HCT116 (cell line): ENCODE measurements around the gene MOB3B. TPM values are rescaled to one million over a fixed set of nuclear protein-coding genes. Genes with fewer than 3 reads are reported as not detected.

Experiments used
- ATAC-seq: fragments of 200-7000 bp; cut with Tn5 transposase; 2 replicates; pipeline ENCODE4 v1.9.1; 2020; ENCODE audit warnings: mild to moderate bottlenecking, moderate library complexity
- BruUV-seq: library from RNA; stranded (reverse); fragments of 400-500 nt; replicated peaks from 2 replicates; lab custom pipeline; 2021; lab: Mats Ljungman, UMichigan
- CTCF ChIA-PET: fragments of 300-600 bp; sonication (Branson Sonifier 250); formaldehyde crosslinking; loops from one replicate; lab custom pipeline; 2021; ENCODE audit warnings: antibody characterized with exemption; lab: Charles Lee
- POLR2A ChIA-PET: fragments of 300-600, 350-600 bp; sonication (Branson Sonifier 250); formaldehyde crosslinking; loops from one replicate; lab custom pipeline; 2021; ENCODE audit warnings: antibody characterized with exemption; lab: Charles Lee
- RAD21 ChIA-PET, 2 experiments: fragments of 300-600 bp; sonication (Branson Sonifier 250); formaldehyde crosslinking; loops; one replicate each; lab custom pipeline; 2023; ENCODE audit warnings: low total read pairs in 2 of 2; ENCODE audit not compliant: uncharacterized antibody in 2 of 2, unreplicated experiment in 2 of 2, low non-redundant PET in 1 of 2; lab: Charles Lee
- DNase-seq: peaks from one replicate; pipeline ENCODE4 v3.0.0-alpha.2; 2010; ENCODE audit warnings: low read depth, low spot score
- H2AFZ ChIP-seq: fragments of 200-600 bp; shearing (Covaris generic), sonication (generic); 2 replicates; pipeline ENCODE4 v1.6.1; 2017; ENCODE audit warnings: low read depth, mixed run types, mixed read lengths, antibody characterized with exemption, low read length; ENCODE audit not compliant: poor library complexity, severe bottlenecking
- H3K27ac ChIP-seq: 2 replicates; pipeline ENCODE4 v1.5.1; 2012; ENCODE audit warnings: low read depth, low read length
- H3K27me3 ChIP-seq: fragments of 200-600 bp; sonication (generic); 2 replicates; pipeline ENCODE4 v1.6.1; 2016; ENCODE audit warnings: mixed run types, low read length, mixed read lengths; ENCODE audit not compliant: insufficient read depth
- H3K36me3 ChIP-seq, 2 experiments: fragments of 200-500 bp in 1 of 2; fragments of 200-600 bp in 1 of 2; sonication (Bioruptor generic) in 1 of 2; sonication (generic) in 1 of 2; 2 replicates each; pipeline versions ENCODE4 v1.5.1 to v1.6.1; 2014 to 2016; ENCODE audit warnings: low read length in 2 of 2, inconsistent platforms in 1 of 2, mixed read lengths in 1 of 2, mixed run types in 1 of 2; ENCODE audit not compliant: insufficient read depth in 2 of 2, control insufficient read depth in 1 of 2
- H3K4me1 ChIP-seq, 2 experiments: fragments of 200-600 bp in 1 of 2; sonication (generic) in 1 of 2; 2 replicates each; pipeline versions ENCODE4 v1.5.1 to v1.6.1; 2012 to 2017; ENCODE audit warnings: low read length in 2 of 2, inconsistent platforms in 1 of 2, mild to moderate bottlenecking in 1 of 2, mixed read lengths in 1 of 2, mixed run types in 1 of 2, moderate library complexity in 1 of 2; ENCODE audit not compliant: insufficient read depth in 2 of 2, control insufficient read depth in 1 of 2
- H3K4me2 ChIP-seq: fragments of 200-600 bp; sonication (generic); 2 replicates; pipeline ENCODE4 v1.6.1; 2017; ENCODE audit warnings: mixed run types, low read length, mixed read lengths
- H3K4me3 ChIP-seq, 2 experiments: fragments of 200-600 bp in 1 of 2; sonication (generic) in 1 of 2; replicated peaks in 1 of 2; 2 replicates each; pipeline ENCODE4 v1.5.1; 2011 to 2016; ENCODE audit warnings: low read length in 2 of 2, control low read depth in 1 of 2, low read depth in 1 of 2, mild to moderate bottlenecking in 1 of 2, mixed read lengths in 1 of 2, mixed run types in 1 of 2
- H3K79me2 ChIP-seq: fragments of 200-600 bp; sonication (generic); 2 replicates; pipeline ENCODE4 v1.6.1; 2017; ENCODE audit warnings: mild to moderate bottlenecking, mixed run types, low read length, moderate library complexity, mixed read lengths; ENCODE audit not compliant: insufficient read depth
- H3K9ac ChIP-seq: fragments of 200-600 bp; sonication (generic); 2 replicates; pipeline ENCODE4 v1.6.1; 2016; ENCODE audit warnings: low read length, mixed read lengths
- H3K9me2 ChIP-seq: fragments of 200-600 bp; sonication (generic), shearing (Covaris generic); 2 replicates; pipeline ENCODE4 v1.6.1; 2017; ENCODE audit warnings: mixed run types, mild to moderate bottlenecking, moderate library complexity; ENCODE audit not compliant: insufficient read depth
- H3K9me3 ChIP-seq, 2 experiments: fragments of 200-500 bp in 1 of 2; fragments of 200-600 bp in 1 of 2; sonication (Bioruptor generic) in 1 of 2; sonication (generic) in 1 of 2; 2 replicates each; pipeline ENCODE4 v1.6.1; 2014 to 2017; ENCODE audit warnings: low read length in 2 of 2, mixed read lengths in 2 of 2, inconsistent platforms in 1 of 2, low read depth in 1 of 2, mild to moderate bottlenecking in 1 of 2, mixed run types in 1 of 2, moderate library complexity in 1 of 2; ENCODE audit not compliant: control insufficient read depth in 1 of 2, insufficient read depth in 1 of 2
- H4K20me1 ChIP-seq: fragments of 200-600 bp; sonication (generic), shearing (Covaris generic); 2 replicates; pipeline ENCODE4 v1.6.1; 2017; ENCODE audit warnings: mixed run types, mild to moderate bottlenecking, moderate library complexity; ENCODE audit not compliant: insufficient read depth
- CEBPB ChIP-seq: IDR thresholded peaks from 2 replicates; pipeline ENCODE4 v1.6.1; 2012; ENCODE audit warnings: low read depth
- EGR1 ChIP-seq: IDR thresholded peaks from 2 replicates; pipeline ENCODE4 v1.6.1; 2012; ENCODE audit warnings: low read depth
- EZH2phosphoT487 ChIP-seq: fragments of 200-600 bp; IDR thresholded peaks from 2 replicates; pipeline ENCODE4 v1.6.1; 2018; ENCODE audit warnings: antibody characterized with exemption, borderline replicate concordance
- FOSL1 ChIP-seq: IDR thresholded peaks from 2 replicates; pipeline ENCODE4 v1.6.1; 2012; ENCODE audit warnings: low read depth
- POLR2A ChIP-seq: IDR thresholded peaks from 2 replicates; pipeline ENCODE4 v1.7.0; 2011; ENCODE audit warnings: borderline replicate concordance; ENCODE audit not compliant: insufficient read depth, insufficient read length; ENCODE audit errors: extremely low read depth
- POLR2AphosphoS5 ChIP-seq: IDR thresholded peaks from 2 replicates; pipeline ENCODE4 v1.6.1; 2011; ENCODE audit warnings: mild to moderate bottlenecking, low read depth, low read length, moderate library complexity
- RAD21 ChIP-seq: IDR thresholded peaks from 2 replicates; pipeline ENCODE4 v1.6.1; 2012; ENCODE audit warnings: low read depth, mild to moderate bottlenecking
- SIN3A ChIP-seq: IDR thresholded peaks from 2 replicates; pipeline ENCODE4 v1.6.1; 2012; ENCODE audit warnings: low read depth
- SRF ChIP-seq: IDR thresholded peaks from 2 replicates; pipeline ENCODE4 v1.6.1; 2012; ENCODE audit warnings: low read depth
- TCF7L2 ChIP-seq: IDR thresholded peaks from 2 replicates; pipeline ENCODE4 v1.7.0; 2011; ENCODE audit warnings: borderline replicate concordance, inconsistent platforms; ENCODE audit not compliant: insufficient read depth, insufficient read length; ENCODE audit errors: extremely low read depth
- ZFX ChIP-seq: fragments of 450-650 bp; IDR thresholded peaks from 2 replicates; pipeline ENCODE4 v1.6.1; 2017
- ZNF274 ChIP-seq: fragments of 200-500 bp; sonication (Bioruptor generic); IDR thresholded peaks from 2 replicates; pipeline ENCODE4 v1.6.1; 2014; ENCODE audit warnings: mild to moderate bottlenecking, low read depth, low read length, inconsistent platforms
- intact Hi-C: fragments of 100-400 bp; cut with micrococcal nuclease; formaldehyde crosslinking; loops from 2 replicates; pipeline ENCODE4 v1.10.0; 2022
- total RNA-seq: library from RNA; stranded (reverse); gene quantifications from one replicate; pipeline ENCODE4 v1.2.1, GENCODE V29; 2021; ENCODE audit not compliant: unreplicated experiment
- TF ChIP-seq, protein P1 (sequence below): IDR thresholded peaks from 2 replicates; pipeline ENCODE4 v1.6.1; 2012
- TF ChIP-seq, protein P2 (sequence below): IDR thresholded peaks from 2 replicates; pipeline ENCODE4 v1.6.1; 2011; ENCODE audit warnings: mild to moderate bottlenecking, low read length, moderate library complexity; ENCODE audit not compliant: insufficient replicate concordance; ENCODE audit errors: extremely low read depth
- TF ChIP-seq, protein P3 (sequence below): IDR thresholded peaks from 2 replicates; pipeline ENCODE4 v1.6.1; 2012
- TF ChIP-seq, protein P4 (sequence below): IDR thresholded peaks from 2 replicates; pipeline ENCODE4 v1.6.1; 2012; ENCODE audit warnings: low read depth

MOB3B gene
- total RNA-seq, 1 experiment from 2014 or later = 1.2 TPM

DNA sequence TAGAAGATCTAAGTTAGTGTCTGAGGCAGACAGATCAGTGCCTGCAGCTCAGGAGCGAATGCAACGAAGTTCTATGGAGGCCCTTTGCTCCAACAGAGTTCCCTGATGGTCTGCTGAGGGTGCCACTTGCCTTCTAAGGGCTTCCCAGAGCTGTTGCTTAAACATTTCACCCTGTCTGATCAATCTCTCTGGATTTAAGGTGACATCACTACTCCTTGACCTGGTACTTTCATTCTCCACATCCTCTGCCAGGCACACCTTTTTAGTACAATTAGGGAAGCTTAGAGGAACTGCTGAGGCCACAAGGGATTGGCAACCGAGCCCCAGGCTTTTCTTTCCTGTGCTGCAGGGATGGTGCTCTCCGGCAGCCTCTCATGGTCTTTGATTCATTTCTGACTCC lies 99.7 kb downstream of the MOB3B start:
- no peak overlapping the region for H3K9ac ChIP-seq
- no peak overlapping the region for H3K4me3 ChIP-seq
- no TSS peak for BruUV-seq
- H2AFZ ChIP-seq = no peak overlapping the region
- H3K27me3 ChIP-seq = no peaks in the 10 kb centered on the region; the same call in 1 of the 2 replicates
- H3K4me1 ChIP-seq = peaks cover 8 to 18% of the 10 kb centered on the region in 2 experiments; a peak in 3 of 4 replicates
- H3K36me3 ChIP-seq = no peaks in the 10 kb centered on the region
- no peak for DNase-seq
- ATAC-seq = no peak
- H3K4me2 ChIP-seq = no peak overlapping the region
- intact Hi-C loops = no loop called here
- H3K27ac ChIP-seq = no peak overlapping the region
- ChIA-PET POLR2A (no interaction called here), RAD21 (no interaction called here), CTCF (no interaction called here)
- no peaks in the 10 kb centered on the region for H3K9me3 ChIP-seq
- no peak for TF ChIP-seq CEBPB
- TF ChIP-seq RAD21 = no peak
- no peak for TF ChIP-seq TCF7L2
- no peak for TF ChIP-seq SIN3A
- TF ChIP-seq, protein P1, sequence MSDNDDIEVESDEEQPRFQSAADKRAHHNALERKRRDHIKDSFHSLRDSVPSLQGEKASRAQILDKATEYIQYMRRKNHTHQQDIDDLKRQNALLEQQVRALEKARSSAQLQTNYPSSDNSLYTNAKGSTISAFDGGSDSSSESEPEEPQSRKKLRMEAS = no peak
- TF ChIP-seq, protein P2, sequence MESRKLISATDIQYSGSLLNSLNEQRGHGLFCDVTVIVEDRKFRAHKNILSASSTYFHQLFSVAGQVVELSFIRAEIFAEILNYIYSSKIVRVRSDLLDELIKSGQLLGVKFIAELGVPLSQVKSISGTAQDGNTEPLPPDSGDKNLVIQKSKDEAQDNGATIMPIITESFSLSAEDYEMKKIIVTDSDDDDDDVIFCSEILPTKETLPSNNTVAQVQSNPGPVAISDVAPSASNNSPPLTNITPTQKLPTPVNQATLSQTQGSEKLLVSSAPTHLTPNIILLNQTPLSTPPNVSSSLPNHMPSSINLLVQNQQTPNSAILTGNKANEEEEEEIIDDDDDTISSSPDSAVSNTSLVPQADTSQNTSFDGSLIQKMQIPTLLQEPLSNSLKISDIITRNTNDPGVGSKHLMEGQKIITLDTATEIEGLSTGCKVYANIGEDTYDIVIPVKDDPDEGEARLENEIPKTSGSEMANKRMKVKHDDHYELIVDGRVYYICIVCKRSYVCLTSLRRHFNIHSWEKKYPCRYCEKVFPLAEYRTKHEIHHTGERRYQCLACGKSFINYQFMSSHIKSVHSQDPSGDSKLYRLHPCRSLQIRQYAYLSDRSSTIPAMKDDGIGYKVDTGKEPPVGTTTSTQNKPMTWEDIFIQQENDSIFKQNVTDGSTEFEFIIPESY = no peak
- no peak for TF ChIP-seq FOSL1
- no peak for TF ChIP-seq EZH2phosphoT487
- no peak for TF ChIP-seq ZNF274
- TF ChIP-seq ZFX = no peak
- no peak for TF ChIP-seq POLR2A
- no peak for TF ChIP-seq POLR2AphosphoS5
- TF ChIP-seq, protein P3, sequence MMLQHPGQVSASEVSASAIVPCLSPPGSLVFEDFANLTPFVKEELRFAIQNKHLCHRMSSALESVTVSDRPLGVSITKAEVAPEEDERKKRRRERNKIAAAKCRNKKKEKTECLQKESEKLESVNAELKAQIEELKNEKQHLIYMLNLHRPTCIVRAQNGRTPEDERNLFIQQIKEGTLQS = no peak
- no peak for TF ChIP-seq SRF
- TF ChIP-seq, protein P4, sequence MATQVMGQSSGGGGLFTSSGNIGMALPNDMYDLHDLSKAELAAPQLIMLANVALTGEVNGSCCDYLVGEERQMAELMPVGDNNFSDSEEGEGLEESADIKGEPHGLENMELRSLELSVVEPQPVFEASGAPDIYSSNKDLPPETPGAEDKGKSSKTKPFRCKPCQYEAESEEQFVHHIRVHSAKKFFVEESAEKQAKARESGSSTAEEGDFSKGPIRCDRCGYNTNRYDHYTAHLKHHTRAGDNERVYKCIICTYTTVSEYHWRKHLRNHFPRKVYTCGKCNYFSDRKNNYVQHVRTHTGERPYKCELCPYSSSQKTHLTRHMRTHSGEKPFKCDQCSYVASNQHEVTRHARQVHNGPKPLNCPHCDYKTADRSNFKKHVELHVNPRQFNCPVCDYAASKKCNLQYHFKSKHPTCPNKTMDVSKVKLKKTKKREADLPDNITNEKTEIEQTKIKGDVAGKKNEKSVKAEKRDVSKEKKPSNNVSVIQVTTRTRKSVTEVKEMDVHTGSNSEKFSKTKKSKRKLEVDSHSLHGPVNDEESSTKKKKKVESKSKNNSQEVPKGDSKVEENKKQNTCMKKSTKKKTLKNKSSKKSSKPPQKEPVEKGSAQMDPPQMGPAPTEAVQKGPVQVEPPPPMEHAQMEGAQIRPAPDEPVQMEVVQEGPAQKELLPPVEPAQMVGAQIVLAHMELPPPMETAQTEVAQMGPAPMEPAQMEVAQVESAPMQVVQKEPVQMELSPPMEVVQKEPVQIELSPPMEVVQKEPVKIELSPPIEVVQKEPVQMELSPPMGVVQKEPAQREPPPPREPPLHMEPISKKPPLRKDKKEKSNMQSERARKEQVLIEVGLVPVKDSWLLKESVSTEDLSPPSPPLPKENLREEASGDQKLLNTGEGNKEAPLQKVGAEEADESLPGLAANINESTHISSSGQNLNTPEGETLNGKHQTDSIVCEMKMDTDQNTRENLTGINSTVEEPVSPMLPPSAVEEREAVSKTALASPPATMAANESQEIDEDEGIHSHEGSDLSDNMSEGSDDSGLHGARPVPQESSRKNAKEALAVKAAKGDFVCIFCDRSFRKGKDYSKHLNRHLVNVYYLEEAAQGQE = no peak
- TF ChIP-seq EGR1 = no peak
- no peaks in the 10 kb centered on the region for H3K9me2 ChIP-seq
- no peaks in the 10 kb centered on the region for H4K20me1 ChIP-seq
- no peaks in the 10 kb centered on the region for H3K79me2 ChIP-seq
